ENCODE measurements around the gene CPN2.

Gene CPN2

GRCh38 chr3:194304186-194304917 is 46.8 kb downstream of the CPN2 start (continued):
- TF ChIP-seq TCF4 (CRISPR knock-in tag; IDR thresholded peaks at IDR 0.05; ENCODE audit: borderline replicate concordance): no peak

DNA sequence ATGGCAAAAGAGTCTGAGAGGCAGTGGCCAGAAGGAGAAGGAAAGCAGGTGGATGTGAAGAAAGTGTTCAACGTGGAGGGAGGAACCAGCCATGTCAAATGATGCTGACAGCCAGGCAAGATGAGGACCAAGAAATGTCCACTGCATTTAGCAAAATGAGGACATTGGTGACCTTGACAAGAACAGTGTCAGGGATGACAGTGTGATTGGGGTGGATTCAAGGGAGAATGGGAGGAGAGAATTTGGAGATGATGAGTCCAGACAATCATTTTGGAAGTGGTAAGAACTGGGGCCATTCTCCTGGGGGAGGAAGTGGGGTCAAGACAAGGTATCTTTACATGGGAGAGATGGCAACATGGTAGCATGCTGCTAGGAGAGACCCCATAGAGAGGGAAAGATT is 47.4 kb downstream of the CPN2 start:
- TF ChIP-seq TSHZ2 (CRISPR knock-in tag; IDR thresholded peaks at IDR 0.05) (no peak), PPARA (CRISPR knock-in tag; IDR thresholded peaks at IDR 0.05; ENCODE audit: borderline replicate concordance) (no peak), CSDC2 (CRISPR knock-in tag; IDR thresholded peaks at IDR 0.05) (no peak), ZC3H10 (CRISPR knock-in tag; IDR thresholded peaks at IDR 0.05) (no peak), BACH2 (CRISPR knock-in tag; IDR thresholded peaks at IDR 0.05; ENCODE audit: borderline replicate concordance) (no peak), ZNF70 (CRISPR knock-in tag; IDR thresholded peaks at IDR 0.05) (no peak)
- TF ChIP-seq, protein P1, sequence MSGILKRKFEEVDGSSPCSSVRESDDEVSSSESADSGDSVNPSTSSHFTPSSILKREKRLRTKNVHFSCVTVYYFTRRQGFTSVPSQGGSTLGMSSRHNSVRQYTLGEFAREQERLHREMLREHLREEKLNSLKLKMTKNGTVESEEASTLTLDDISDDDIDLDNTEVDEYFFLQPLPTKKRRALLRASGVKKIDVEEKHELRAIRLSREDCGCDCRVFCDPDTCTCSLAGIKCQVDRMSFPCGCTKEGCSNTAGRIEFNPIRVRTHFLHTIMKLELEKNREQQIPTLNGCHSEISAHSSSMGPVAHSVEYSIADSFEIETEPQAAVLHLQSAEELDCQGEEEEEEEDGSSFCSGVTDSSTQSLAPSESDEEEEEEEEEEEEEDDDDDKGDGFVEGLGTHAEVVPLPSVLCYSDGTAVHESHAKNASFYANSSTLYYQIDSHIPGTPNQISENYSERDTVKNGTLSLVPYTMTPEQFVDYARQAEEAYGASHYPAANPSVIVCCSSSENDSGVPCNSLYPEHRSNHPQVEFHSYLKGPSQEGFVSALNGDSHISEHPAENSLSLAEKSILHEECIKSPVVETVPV (CRISPR knock-in tag; IDR thresholded peaks at IDR 0.05): no peak
- no peak for ATAC-seq

GRCh38 chr3:194301730-194302129 is 49.4 kb downstream of the CPN2 start:
- TF ChIP-seq PPARA (CRISPR knock-in tag; IDR thresholded peaks at IDR 0.05; ENCODE audit: borderline replicate concordance) (no peak), TSHZ2 (CRISPR knock-in tag; IDR thresholded peaks at IDR 0.05) (no peak), ESRRG (CRISPR knock-in tag; IDR thresholded peaks at IDR 0.05) (no peak), ZFP3 (CRISPR knock-in tag; IDR thresholded peaks at IDR 0.05) (no peak), RARB (CRISPR knock-in tag; IDR thresholded peaks at IDR 0.05) (no peak), CSDC2 (CRISPR knock-in tag; IDR thresholded peaks at IDR 0.05) (no peak)
- no peak for ATAC-seq

DNA sequence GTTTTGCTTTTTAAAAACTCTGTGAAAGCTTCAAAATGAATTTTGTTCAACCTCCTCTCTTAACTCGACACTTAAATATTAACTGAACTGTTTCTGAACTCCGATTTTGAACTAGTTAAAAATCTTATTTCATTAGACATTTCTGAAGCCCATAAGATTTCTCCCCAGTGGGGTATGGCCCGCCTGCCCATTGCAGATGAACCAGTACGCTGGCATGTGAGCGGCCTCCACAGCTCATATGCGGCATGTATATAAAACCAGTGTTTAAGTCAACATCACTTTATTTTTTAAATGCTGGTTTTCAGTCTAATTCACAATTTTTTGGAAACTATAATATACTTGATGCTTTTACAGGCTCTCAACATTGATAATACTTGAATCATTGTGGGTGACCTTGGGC is 50.2 kb downstream of the CPN2 start:
- TF ChIP-seq ZNF70 (CRISPR knock-in tag; IDR thresholded peaks at IDR 0.05) (no peak), TOX (CRISPR knock-in tag; IDR thresholded peaks at IDR 0.05; ENCODE audit: borderline replicate concordance) (no peak), POU6F1 (CRISPR knock-in tag; IDR thresholded peaks at IDR 0.05; ENCODE audit: borderline replicate concordance, low read depth) (no peak), PPARA (CRISPR knock-in tag; IDR thresholded peaks at IDR 0.05; ENCODE audit: borderline replicate concordance) (no peak), ZFP3 (CRISPR knock-in tag; IDR thresholded peaks at IDR 0.05) (no peak), GLIS3 (CRISPR knock-in tag; IDR thresholded peaks at IDR 0.05) (no peak), ARNTL (CRISPR knock-in tag; IDR thresholded peaks at IDR 0.05; ENCODE audit: borderline replicate concordance, low read depth) (no peak), CSDC2 (CRISPR knock-in tag; IDR thresholded peaks at IDR 0.05) (no peak), RARB (CRISPR knock-in tag; IDR thresholded peaks at IDR 0.05) (no peak), TSHZ2 (CRISPR knock-in tag; IDR thresholded peaks at IDR 0.05) (no peak), ZC3H10 (CRISPR knock-in tag; IDR thresholded peaks at IDR 0.05) (no peak), ZNF8 (CRISPR knock-in tag; IDR thresholded peaks at IDR 0.05) (no peak), ZNF565 (CRISPR knock-in tag; conservative IDR thresholded peaks at IDR 0.05; ENCODE audit: low read depth) (no peak), OSR1 (CRISPR knock-in tag; IDR thresholded peaks at IDR 0.05) (no peak), TCF4 (CRISPR knock-in tag; IDR thresholded peaks at IDR 0.05; ENCODE audit: borderline replicate concordance) (no peak)
- TF ChIP-seq, protein P2, sequence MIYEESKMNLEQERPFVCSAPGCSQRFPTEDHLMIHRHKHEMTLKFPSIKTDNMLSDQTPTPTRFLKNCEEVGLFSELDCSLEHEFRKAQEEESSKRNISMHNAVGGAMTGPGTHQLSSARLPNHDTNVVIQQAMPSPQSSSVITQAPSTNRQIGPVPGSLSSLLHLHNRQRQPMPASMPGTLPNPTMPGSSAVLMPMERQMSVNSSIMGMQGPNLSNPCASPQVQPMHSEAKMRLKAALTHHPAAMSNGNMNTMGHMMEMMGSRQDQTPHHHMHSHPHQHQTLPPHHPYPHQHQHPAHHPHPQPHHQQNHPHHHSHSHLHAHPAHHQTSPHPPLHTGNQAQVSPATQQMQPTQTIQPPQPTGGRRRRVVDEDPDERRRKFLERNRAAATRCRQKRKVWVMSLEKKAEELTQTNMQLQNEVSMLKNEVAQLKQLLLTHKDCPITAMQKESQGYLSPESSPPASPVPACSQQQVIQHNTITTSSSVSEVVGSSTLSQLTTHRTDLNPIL (CRISPR knock-in tag; IDR thresholded peaks at IDR 0.05; ENCODE audit: low read depth): no peak
- no peak for ATAC-seq
